Ovary (tissue), 9 donors: ENCODE measurements around the gene RAB13. TPM values are rescaled to one million over a fixed set of nuclear protein-coding genes. Genes with fewer than 3 reads are reported as not detected.
A peak's percentile ranks its signal among the peaks of the same experiment; 100 is the strongest.

ENCODE experiments used
- DNase-seq, 5 donors: peaks; one replicate each; pipeline ENCODE4 v3.0.0-alpha.2; 2019 to 2020
- H3K27ac ChIP-seq, 2 donors: fragments of 200-600 bp; one replicate each; pipeline versions ENCODE4 v1.5.1 to v1.8.0; 2019 to 2022
- H3K27me3 ChIP-seq: fragments of 200-600 bp; one replicate; pipeline ENCODE4 v1.8.0; 2022
- H3K36me3 ChIP-seq: fragments of 200-600 bp; sonication (generic); one replicate; pipeline ENCODE4 v1.5.1; 2019
- H3K4me1 ChIP-seq: one replicate; pipeline ENCODE4 v1.8.1; 2013; ENCODE audit warnings: mild to moderate bottlenecking, moderate library complexity; ENCODE audit not compliant: insufficient read depth
- H3K4me3 ChIP-seq: fragments of 200-600 bp; sonication (generic); one replicate; pipeline ENCODE4 v1.5.1; 2017
- H3K9me3 ChIP-seq, 2 donors: fragments of 200-600 bp in 1 of 2; sonication (generic) in 1 of 2; one replicate each; pipeline versions ENCODE4 v1.5.1 to v1.8.1; 2013 to 2019; ENCODE audit warnings: mild to moderate bottlenecking in 1 of 2, moderate library complexity in 1 of 2
- CTCF ChIP-seq, 3 donors: fragments of 450-650 bp in 2 of 3; fragments of 200-600 bp in 1 of 3; IDR thresholded peaks; one replicate each; pipeline versions ENCODE4 v1.5.1 to v1.8.0; 2016 to 2022; ENCODE audit warnings: antibody characterized with exemption in 3 of 3, mild to moderate bottlenecking in 1 of 3
- EP300 ChIP-seq: sonication (generic); formaldehyde crosslinking; IDR thresholded peaks from one replicate; pipeline ENCODE4 v1.6.1; 2017; ENCODE audit warnings: antibody characterized with exemption
- POLR2A ChIP-seq: fragments of 450-650 bp; IDR thresholded peaks from one replicate; pipeline ENCODE4 v1.6.1; 2017; ENCODE audit warnings: antibody characterized with exemption, mild to moderate bottlenecking, moderate library complexity
- WGBS, 3 donors: extraction: QIAGEN DNeasy Blood & Tissue Kit in 1 of 3; methylation state at CpG; one replicate each; pipeline versions ENCODE4 v1.1.5 to v1.1.7; 2013 to 2017; 5-methylcytosine and 5-hydroxymethylcytosine counted together
- intact Hi-C, 4 donors: fragments of 100-400 bp; cut with DNase I; formaldehyde crosslinking; loops; one replicate each; pipeline versions ENCODE4 v1.11.0 to v1.15.1; 2022 to 2023
- polyA plus RNA-seq, 2 donors: library from polyadenylated mRNA; stranded (reverse); fragments of 200-250 nt in 1 of 2; fragments of 350-450 nt in 1 of 2; fragmentation: Illumina TruSeq in 1 of 2; extraction: RNeasy Lipid Tissue Mini Kit (QIAGEN cat#74804) in 1 of 2; gene quantifications; one replicate each; pipeline ENCODE4 v1.2.3, GENCODE V29; 2013 to 2014
- total RNA-seq, 7 donors: library from RNA; depleted of rRNA in 2 of 7; stranded (reverse); fragments of >200 nt in 2 of 7; fragmentation: NEBNext Ultra II Directional in 3 of 7; extraction: Animal tissue kit (Norgen Biotek cat#: 25700) in 3 of 7; gene quantifications; one replicate each; pipeline versions ENCODE4 v1.1.0 to v1.2.4, GENCODE V29; 2016 to 2023
- donor health status: DM: no; HTN: no; CAD: no; lungs with moderate emphysema.
- donor health status: DM: no; HTN: no; CAD: no.
- donor health status: Bipolar disorder and iron deficiency.
- donor health status: DM: yes; HTN: yes; CAD: no.
- donor health status: DM: no; HTN: no; CAD: no.
- donor health status: DM: yes; HTN: yes; CAD: no.

RAB13 gene
- total and polyA plus RNA-seq, 9 donors = 31.4 to 190 (median 115) TPM

DNA sequence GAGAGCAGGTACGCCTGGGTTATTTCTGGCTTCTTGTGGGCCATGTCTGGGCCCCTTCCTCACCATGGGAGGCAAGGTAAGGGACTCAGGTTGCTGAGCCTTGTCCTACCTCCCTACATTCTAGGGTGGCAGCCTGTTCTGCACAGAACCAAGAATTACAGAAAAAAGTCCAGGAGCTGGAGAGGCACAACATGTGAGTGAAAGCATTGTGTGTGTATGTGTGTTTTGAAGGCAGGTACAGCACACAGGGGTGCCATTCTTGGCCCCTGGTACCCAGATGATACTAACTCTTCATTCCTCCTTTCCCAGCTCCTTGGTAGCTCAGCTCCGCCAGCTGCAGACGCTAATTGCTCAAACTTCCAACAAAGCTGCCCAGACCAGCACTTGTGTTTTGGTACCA lies 13.1 kb downstream of the RAB13 start:
- Histone ChIP-seq H3K27me3 (no peaks in the 10 kb centered on the region), H3K9me3 (no peaks in the 10 kb centered on the region), H3K36me3 (no peaks in the 10 kb centered on the region), H3K4me3 (no peak overlapping the region), H3K27ac (no peak overlapping the region), H3K4me1 (peaks cover 4% of the 10 kb centered on the region)
- DNase-seq = no peak
- intact Hi-C loops = no loop called here
- TF ChIP-seq POLR2A (no peak), EP300 (no peak), CTCF (IDR thresholded peaks at IDR 0.05) (no peak)
- WGBS, 3 donors = 89 to 91% (median 89%) methylated on average over 3 of the region's 3 CpGs

DNA sequence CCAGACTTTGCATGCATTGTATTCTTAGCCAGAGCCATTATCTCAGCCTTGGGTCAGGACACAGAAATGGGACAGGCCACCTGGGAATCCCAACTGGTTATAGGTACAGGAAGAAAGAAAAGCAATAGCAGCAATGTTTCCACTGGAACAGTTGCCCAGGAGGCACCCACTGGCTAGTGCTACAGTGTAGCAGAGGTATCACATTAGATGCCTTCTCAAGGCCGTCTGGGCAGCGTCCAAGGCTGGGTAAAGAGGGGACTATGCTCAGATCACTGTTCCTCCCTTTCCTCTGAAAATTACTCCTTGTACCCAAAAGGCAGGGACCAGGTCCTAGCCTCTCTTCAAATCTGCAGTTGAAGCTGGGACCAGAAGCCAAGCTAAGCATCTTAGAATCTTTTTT lies 15.8 kb downstream of the RAB13 start:
- no peak for DNase-seq
- H3K4me1 ChIP-seq = peaks cover 4% of the 10 kb centered on the region
- H3K4me3 ChIP-seq = no peak overlapping the region
- H3K27me3 ChIP-seq = no peaks in the 10 kb centered on the region
- intact Hi-C loops = no loop called here
- TF ChIP-seq CTCF (IDR thresholded peaks at IDR 0.05) = no peak
- TF ChIP-seq POLR2A = no peak
- no peak for TF ChIP-seq EP300
- no peak overlapping the region for H3K27ac ChIP-seq
- no peaks in the 10 kb centered on the region for H3K9me3 ChIP-seq
- 48 to 79% (median 51%) methylated on average over 2 of the region's 2 CpGs for WGBS, 3 donors
- no peaks in the 10 kb centered on the region for H3K36me3 ChIP-seq

DNA sequence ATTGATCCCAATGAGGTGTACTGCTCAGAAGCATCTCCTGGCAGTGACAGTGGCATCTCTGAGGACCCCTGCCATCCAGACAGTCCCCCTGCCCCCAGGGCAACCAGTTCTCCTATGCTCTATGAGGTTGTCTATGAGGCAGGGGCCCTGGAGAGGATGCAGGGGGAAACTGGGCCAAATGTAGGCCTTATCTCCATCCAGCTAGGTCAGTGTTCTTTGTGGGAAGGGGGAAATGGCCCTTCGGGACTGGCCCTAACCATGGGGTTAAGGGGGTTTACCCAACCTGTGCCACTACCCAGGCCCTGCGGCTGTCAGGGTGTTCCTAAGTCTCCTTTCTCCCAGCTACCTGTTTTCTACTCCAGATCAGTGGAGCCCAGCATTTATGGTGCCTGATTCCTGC lies 17.2 kb downstream of the RAB13 start:
- Histone ChIP-seq H3K4me3 (no peak overlapping the region), H3K36me3 (no peaks in the 10 kb centered on the region), H3K27me3 (no peaks in the 10 kb centered on the region), H3K9me3 (no peaks in the 10 kb centered on the region), H3K4me1 (peaks cover 7% of the 10 kb centered on the region), H3K27ac (no peak overlapping the region)
- intact Hi-C loops = loop anchor here in 1 of 4 donors (10.0 kb wide), 1 partner anchor 414 kb away; no protein-coding TSS in a partner anchor
- no peak for TF ChIP-seq POLR2A
- TF ChIP-seq EP300 = no peak
- TF ChIP-seq CTCF (IDR thresholded peaks at IDR 0.05) = no peak
- WGBS, 3 donors = 84 to 86% (median 84%) methylated on average over 2 of the region's 2 CpGs
- DNase-seq = no peak

DNA sequence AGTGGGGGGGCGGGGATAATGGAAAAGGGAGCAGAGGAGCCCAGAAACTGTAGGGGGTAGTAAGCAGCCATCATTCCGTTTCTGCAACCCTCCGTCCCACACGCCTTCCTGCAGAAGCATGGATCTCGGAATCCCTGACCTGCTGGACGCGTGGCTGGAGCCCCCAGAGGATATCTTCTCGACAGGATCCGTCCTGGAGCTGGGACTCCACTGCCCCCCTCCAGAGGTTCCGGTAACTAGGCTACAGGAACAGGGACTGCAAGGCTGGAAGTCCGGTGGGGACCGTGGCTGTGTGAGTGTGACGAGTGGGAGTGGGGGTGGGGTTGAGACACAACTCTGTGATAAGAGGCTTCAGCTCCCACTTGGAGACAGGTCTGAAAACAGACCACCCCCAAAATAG lies 17.7 kb downstream of the RAB13 start:
- Histone ChIP-seq H3K27me3 (no peaks in the 10 kb centered on the region), H3K4me3 (peak overlapping the region; percentile 69), H3K27ac (peak overlapping the region; percentile 78 to 90), H3K36me3 (no peaks in the 10 kb centered on the region), H3K4me1 (peaks cover 7% of the 10 kb centered on the region), H3K9me3 (no peaks in the 10 kb centered on the region)
- intact Hi-C loops = loop anchor here in 1 of 4 donors (10.0 kb wide), 1 partner anchor 414 kb away; no protein-coding TSS in a partner anchor
- DNase-seq = peak in 1 of 5 donors; percentile 42
- 1 to 3% (median 2%) methylated on average over 13 of the region's 13 CpGs for WGBS, 3 donors
- TF ChIP-seq CTCF (IDR thresholded peaks at IDR 0.05) = no peak
- TF ChIP-seq EP300 = no peak
- no peak for TF ChIP-seq POLR2A
